Neural progenitor cell (in vitro differentiated cells): ENCODE measurements around the gene PPP2R2B. TPM values are rescaled to one million over a fixed set of nuclear protein-coding genes. Genes with fewer than 3 reads are reported as not detected.
A peak's percentile ranks its signal among the peaks of the same experiment; 100 is the strongest.

Source experiments
- DNase-seq: peaks from one replicate; pipeline ENCODE4 v3.0.0-alpha.2; 2016; ENCODE audit warnings: low spot score
- H2AFZ ChIP-seq: fragments of 200-600 bp; sonication (generic); replicated peaks from 2 replicates; pipeline ENCODE4 v1.6.1; 2016; ENCODE audit warnings: antibody characterized with exemption
- H3F3A ChIP-seq: fragments of 200-600 bp; sonication (generic); 2 replicates; pipeline ENCODE4 v1.6.1; 2016; ENCODE audit warnings: antibody characterized with exemption, low read depth
- H3K27ac ChIP-seq: fragments of 200-600 bp; sonication (generic); 2 replicates; pipeline ENCODE4 v1.5.1; 2016; ENCODE audit warnings: mild to moderate bottlenecking
- H3K27me3 ChIP-seq: fragments of 200-600 bp; sonication (generic); 2 replicates; pipeline ENCODE4 v1.6.1; 2016; ENCODE audit warnings: mild to moderate bottlenecking, moderate library complexity
- H3K36me3 ChIP-seq: fragments of 200-600 bp; sonication (generic); 2 replicates; pipeline ENCODE4 v1.5.1; 2016
- H3K4me1 ChIP-seq: fragments of 200-600 bp; sonication (generic); 2 replicates; pipeline ENCODE4 v1.6.1; 2016; ENCODE audit warnings: mixed run types
- H3K4me2 ChIP-seq: fragments of 200-600 bp; sonication (generic); 2 replicates; pipeline ENCODE4 v1.6.1; 2016
- H3K4me3 ChIP-seq: fragments of 200-600 bp; sonication (generic); 2 replicates; pipeline ENCODE4 v1.5.1; 2016
- H3K79me2 ChIP-seq: fragments of 200-600 bp; sonication (generic); 2 replicates; pipeline ENCODE4 v1.6.1; 2016; ENCODE audit warnings: low read depth
- H3K9ac ChIP-seq: fragments of 200-600 bp; sonication (generic); 2 replicates; pipeline ENCODE4 v1.6.1; 2016
- H3K9me3 ChIP-seq: fragments of 200-600 bp; sonication (generic); 2 replicates; pipeline ENCODE4 v1.5.1; 2016; ENCODE audit warnings: low read depth
- H4K20me1 ChIP-seq: fragments of 200-600 bp; sonication (generic); 2 replicates; pipeline ENCODE4 v1.6.1; 2016; ENCODE audit warnings: low read depth
- H3K27ac Mint-ChIP-seq: 3 replicates; pipeline ENCODE4 v1.8.0; 2021; ENCODE audit warnings: mixed read lengths
- H3K27me3 Mint-ChIP-seq: 2 replicates; pipeline ENCODE4 v1.8.0; 2022; ENCODE audit warnings: low read depth, mild to moderate bottlenecking, inconsistent platforms, moderate library complexity, mixed read lengths; ENCODE audit not compliant: insufficient read depth
- H3K36me3 Mint-ChIP-seq: 3 replicates; pipeline ENCODE4 v1.8.0; 2021; ENCODE audit warnings: mixed read lengths
- H3K4me1 Mint-ChIP-seq: 3 replicates; pipeline ENCODE4 v1.8.0; 2021; ENCODE audit warnings: mixed read lengths
- H3K4me3 Mint-ChIP-seq: 3 replicates; pipeline ENCODE4 v1.8.0; 2021; ENCODE audit warnings: mild to moderate bottlenecking, moderate library complexity, mixed read lengths
- H3K9me3 Mint-ChIP-seq: 3 replicates; pipeline ENCODE4 v1.8.0; 2020; ENCODE audit warnings: mixed read lengths
- EZH2 ChIP-seq: fragments of 200-600 bp; sonication (generic); IDR thresholded peaks from 2 replicates; pipeline ENCODE4 v1.6.1; 2017; ENCODE audit warnings: antibody characterized with exemption, mild to moderate bottlenecking, moderate library complexity
- EZH2phosphoT487 ChIP-seq: fragments of 200-600 bp; sonication (generic); IDR thresholded peaks from 2 replicates; pipeline ENCODE4 v1.6.1; 2017; ENCODE audit warnings: antibody characterized with exemption
- total RNA-seq: library from RNA; depleted of rRNA; stranded (reverse); fragments of >200 nt; gene quantifications from 2 replicates; pipeline ENCODE4 v1.2.3, GENCODE V29; 2015; ENCODE audit warnings: low replicate concordance
- TF ChIP-seq, protein P1 (sequence below): fragments of 200-600 bp; sonication (generic); IDR thresholded peaks from 2 replicates; pipeline ENCODE4 v1.5.1; 2017; ENCODE audit warnings: antibody characterized with exemption, mild to moderate bottlenecking

The PPP2R2B gene
- total RNA-seq, 1 donor from 2014 or later, result 26.6 TPM

DNA sequence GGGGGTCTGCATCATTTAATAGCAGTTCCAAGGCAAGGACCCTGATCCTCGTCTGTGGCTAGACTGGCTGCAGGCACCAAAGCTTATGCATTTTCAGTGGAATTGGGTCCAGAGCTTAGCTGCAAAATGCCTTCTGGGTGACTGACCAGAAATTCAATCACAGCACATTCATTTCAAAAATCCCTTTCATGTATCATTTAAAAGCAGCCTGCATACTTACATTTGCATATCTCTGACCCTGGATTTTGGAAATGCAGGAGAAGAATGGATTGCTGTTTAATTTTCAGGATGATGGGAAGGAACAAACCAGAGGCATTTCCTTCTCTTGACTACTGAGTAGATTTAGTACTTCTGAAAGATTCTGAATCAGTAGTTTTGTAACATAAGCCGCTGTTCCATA, 122.8 kb downstream of the PPP2R2B start:
- H3K4me3 ChIP-seq, result no peak overlapping the region
- H3K27me3 ChIP-seq, result no peaks in the 10 kb centered on the region
- H3F3A ChIP-seq, result no peaks in the 10 kb centered on the region
- H2AFZ ChIP-seq, result no peak overlapping the region
- Mint-ChIP-seq H3K27me3 (peaks cover 2% of the 10 kb centered on the region), H3K27ac (no peak overlapping the region), H3K36me3 (no peaks in the 10 kb centered on the region), H3K4me3 (no peak overlapping the region), H3K9me3 (no peaks in the 10 kb centered on the region), H3K4me1 (peaks cover 25% of the 10 kb centered on the region)
- H3K9me3 ChIP-seq, result no peaks in the 10 kb centered on the region
- H3K9ac ChIP-seq, result no peak overlapping the region
- H3K36me3 ChIP-seq, result no peaks in the 10 kb centered on the region
- no peak overlapping the region for H3K4me2 ChIP-seq
- DNase-seq, result no peak
- TF ChIP-seq, protein P1, sequence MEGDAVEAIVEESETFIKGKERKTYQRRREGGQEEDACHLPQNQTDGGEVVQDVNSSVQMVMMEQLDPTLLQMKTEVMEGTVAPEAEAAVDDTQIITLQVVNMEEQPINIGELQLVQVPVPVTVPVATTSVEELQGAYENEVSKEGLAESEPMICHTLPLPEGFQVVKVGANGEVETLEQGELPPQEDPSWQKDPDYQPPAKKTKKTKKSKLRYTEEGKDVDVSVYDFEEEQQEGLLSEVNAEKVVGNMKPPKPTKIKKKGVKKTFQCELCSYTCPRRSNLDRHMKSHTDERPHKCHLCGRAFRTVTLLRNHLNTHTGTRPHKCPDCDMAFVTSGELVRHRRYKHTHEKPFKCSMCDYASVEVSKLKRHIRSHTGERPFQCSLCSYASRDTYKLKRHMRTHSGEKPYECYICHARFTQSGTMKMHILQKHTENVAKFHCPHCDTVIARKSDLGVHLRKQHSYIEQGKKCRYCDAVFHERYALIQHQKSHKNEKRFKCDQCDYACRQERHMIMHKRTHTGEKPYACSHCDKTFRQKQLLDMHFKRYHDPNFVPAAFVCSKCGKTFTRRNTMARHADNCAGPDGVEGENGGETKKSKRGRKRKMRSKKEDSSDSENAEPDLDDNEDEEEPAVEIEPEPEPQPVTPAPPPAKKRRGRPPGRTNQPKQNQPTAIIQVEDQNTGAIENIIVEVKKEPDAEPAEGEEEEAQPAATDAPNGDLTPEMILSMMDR, result no peak
- no peak for TF ChIP-seq EZH2phosphoT487
- TF ChIP-seq EZH2, result no peak
- H3K79me2 ChIP-seq, result no peaks in the 10 kb centered on the region
- no peak overlapping the region for H3K27ac ChIP-seq
- H3K4me1 ChIP-seq, result peaks cover 17% of the 10 kb centered on the region
- H4K20me1 ChIP-seq, result no peaks in the 10 kb centered on the region

DNA sequence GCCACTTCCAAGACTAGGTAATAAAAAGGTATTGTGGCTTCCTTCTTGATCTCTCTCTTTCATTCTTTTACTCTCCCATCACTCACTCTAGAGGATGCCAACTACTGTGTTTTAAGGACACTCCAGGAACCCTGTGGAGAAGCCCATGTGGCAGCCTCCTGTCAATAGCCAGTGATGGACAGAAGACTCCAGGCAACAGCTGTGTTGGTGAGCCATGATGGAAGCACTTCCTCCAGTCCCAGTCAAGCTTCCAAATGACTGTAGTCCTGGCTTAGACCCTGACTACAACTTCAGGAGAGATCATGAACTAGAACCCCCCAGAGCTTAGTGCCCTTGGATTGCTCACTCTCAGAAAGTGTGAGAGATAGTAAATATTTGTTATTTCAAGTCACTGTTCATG, 123.9 kb downstream of the PPP2R2B start:
- peaks cover 2% of the 10 kb centered on the region for H3K27me3 Mint-ChIP-seq
- H3K9ac ChIP-seq, result no peak overlapping the region
- H3K4me3 ChIP-seq, result no peak overlapping the region
- H3K4me3 Mint-ChIP-seq, result no peak overlapping the region
- DNase-seq, result no peak
- H3K4me1 Mint-ChIP-seq, result peaks cover 25% of the 10 kb centered on the region
- TF ChIP-seq EZH2, result no peak
- H2AFZ ChIP-seq, result no peak overlapping the region
- no peaks in the 10 kb centered on the region for H3K9me3 ChIP-seq
- no peak overlapping the region for H3K27ac ChIP-seq
- H3K9me3 Mint-ChIP-seq, result no peaks in the 10 kb centered on the region
- H3K27me3 ChIP-seq, result no peaks in the 10 kb centered on the region
- H3K27ac Mint-ChIP-seq, result no peak overlapping the region
- H4K20me1 ChIP-seq, result no peaks in the 10 kb centered on the region
- peaks cover 17% of the 10 kb centered on the region for H3K4me1 ChIP-seq
- no peaks in the 10 kb centered on the region for H3K36me3 ChIP-seq
- no peaks in the 10 kb centered on the region for H3K79me2 ChIP-seq
- H3K4me2 ChIP-seq, result no peak overlapping the region
- H3F3A ChIP-seq, result no peaks in the 10 kb centered on the region
- no peaks in the 10 kb centered on the region for H3K36me3 Mint-ChIP-seq

DNA sequence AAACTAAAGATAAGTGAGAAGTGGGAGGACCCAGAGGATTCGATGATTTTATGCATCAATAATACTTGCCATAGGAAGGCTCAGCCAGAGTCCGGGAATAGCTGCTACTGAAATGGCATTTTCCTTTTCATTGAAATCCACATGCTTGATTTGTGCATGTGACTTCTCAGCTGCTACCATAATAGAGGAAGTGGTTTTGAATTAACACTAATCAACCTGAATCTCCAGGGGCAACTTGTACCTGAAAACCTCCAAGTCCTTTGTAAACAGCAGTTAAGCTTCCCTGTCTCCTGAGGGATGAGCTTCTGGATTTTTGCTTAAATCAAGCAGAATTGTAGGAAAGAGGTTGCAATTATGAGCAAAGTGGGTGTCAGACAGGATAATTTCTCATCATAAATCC, 124.9 kb downstream of the PPP2R2B start:
- no peak overlapping the region for H3K4me3 Mint-ChIP-seq
- H3K79me2 ChIP-seq, result no peaks in the 10 kb centered on the region
- H3K4me2 ChIP-seq, result no peak overlapping the region
- H3K27ac ChIP-seq, result no peak overlapping the region
- TF ChIP-seq, protein P1, result no peak
- TF ChIP-seq EZH2phosphoT487, result no peak
- TF ChIP-seq EZH2, result no peak
- H3K4me1 Mint-ChIP-seq, result peaks cover 19% of the 10 kb centered on the region
- no peaks in the 10 kb centered on the region for H4K20me1 ChIP-seq
- no peak overlapping the region for H2AFZ ChIP-seq
- H3K36me3 Mint-ChIP-seq, result no peaks in the 10 kb centered on the region
- H3K36me3 ChIP-seq, result no peaks in the 10 kb centered on the region
- H3K27me3 ChIP-seq, result no peaks in the 10 kb centered on the region
- peak overlapping the region; percentile 11 for H3K27ac Mint-ChIP-seq
- no peaks in the 10 kb centered on the region for H3F3A ChIP-seq
- H3K27me3 Mint-ChIP-seq, result peaks cover 2% of the 10 kb centered on the region
- no peak overlapping the region for H3K9ac ChIP-seq
- no peaks in the 10 kb centered on the region for H3K9me3 Mint-ChIP-seq
- H3K4me3 ChIP-seq, result no peak overlapping the region
- H3K4me1 ChIP-seq, result peaks cover 14% of the 10 kb centered on the region
- no peaks in the 10 kb centered on the region for H3K9me3 ChIP-seq
- DNase-seq, result no peak

DNA sequence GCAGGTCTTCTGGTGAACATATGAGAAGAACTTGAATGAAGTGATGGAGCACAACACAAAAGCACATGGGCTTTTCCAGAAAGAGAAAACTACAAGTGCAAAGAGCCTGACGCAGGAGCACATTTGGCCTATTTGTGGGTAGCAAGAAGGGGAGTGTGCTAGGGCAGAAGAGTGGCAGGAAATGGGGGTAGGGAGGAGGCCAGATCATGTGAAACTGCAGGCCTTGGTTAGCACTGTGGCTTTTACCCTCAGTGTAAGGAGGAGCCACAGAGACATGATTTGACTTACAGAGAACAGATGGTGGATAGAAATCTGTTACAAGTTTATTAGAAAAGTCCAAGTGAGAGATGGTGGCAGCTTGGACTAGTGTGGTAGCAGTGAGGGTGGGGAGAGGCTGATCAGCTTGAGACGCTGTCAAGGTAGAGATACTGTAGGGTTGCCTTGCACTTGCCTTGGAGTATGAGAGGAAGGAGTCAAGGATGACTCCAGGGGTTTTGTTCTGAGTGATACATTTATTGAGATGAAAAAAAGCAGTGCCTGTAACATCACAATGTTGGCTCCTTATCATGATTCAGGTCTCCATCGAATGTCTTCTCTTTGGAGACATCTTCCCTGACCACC, 126.7 kb downstream of the PPP2R2B start:
- no peak for DNase-seq
- Histone ChIP-seq H3K27ac (no peak overlapping the region), H3K36me3 (no peaks in the 10 kb centered on the region), H3K27me3 (no peaks in the 10 kb centered on the region), H3K4me1 (peaks cover 11% of the 10 kb centered on the region), H3K9ac (no peak overlapping the region), H3F3A (no peaks in the 10 kb centered on the region), H3K9me3 (no peaks in the 10 kb centered on the region), H3K4me3 (no peak overlapping the region), H3K4me2 (no peak overlapping the region), H3K79me2 (no peaks in the 10 kb centered on the region), H2AFZ (no peak overlapping the region), H4K20me1 (no peaks in the 10 kb centered on the region)
- H3K36me3 Mint-ChIP-seq, result peaks cover 3% of the 10 kb centered on the region
- TF ChIP-seq EZH2 (no peak), EZH2phosphoT487 (no peak)
- TF ChIP-seq, protein P1, result no peak
- peaks cover 4% of the 10 kb centered on the region for H3K27me3 Mint-ChIP-seq
- peaks cover 19% of the 10 kb centered on the region for H3K4me1 Mint-ChIP-seq
- peaks cover 5% of the 10 kb centered on the region for H3K9me3 Mint-ChIP-seq
- no peak overlapping the region for H3K4me3 Mint-ChIP-seq
- no peak overlapping the region for H3K27ac Mint-ChIP-seq
